Body of pancreas (tissue), 4 donors: Measurements from ENCODE around the gene DEF6. TPM values are rescaled to one million over a fixed set of nuclear protein-coding genes. Genes with fewer than 3 reads are reported as not detected.

Experiments used
- ATAC-seq: fragments of 150-250 bp; one replicate; pipeline ENCODE4 v1.9.1; 2016
- DNase-seq, 4 donors: peaks; one replicate each; pipeline ENCODE4 v3.0.0-alpha.2; 2019
- H3K27ac ChIP-seq, 4 donors: fragments of 200-600 bp; sonication (generic); 1 replicate in 3 of 4; 2 replicates in 1 of 4; pipeline versions ENCODE4 v1.5.1 to v1.6.1; 2016 to 2019; ENCODE audit warnings: mild to moderate bottlenecking in 1 of 4, mixed read lengths in 1 of 4, moderate library complexity in 1 of 4
- H3K27me3 ChIP-seq, 2 donors: fragments of 200-600 bp; sonication (generic); one replicate each; pipeline ENCODE4 v1.6.0; 2016; ENCODE audit warnings: mild to moderate bottlenecking in 1 of 2
- H3K36me3 ChIP-seq, 2 donors: fragments of 200-600 bp; sonication (generic); replicated peaks in 1 of 2; 2 replicates each; pipeline ENCODE4 v1.5.1; 2016; ENCODE audit warnings: low read depth in 2 of 2; ENCODE audit not compliant: insufficient read depth in 1 of 2
- H3K4me1 ChIP-seq: fragments of 200-600 bp; sonication (generic); one replicate; pipeline ENCODE4 v1.6.0; 2016
- H3K4me3 ChIP-seq, 2 donors: fragments of 200-600 bp; sonication (generic); 1 replicate in 1 of 2; 2 replicates in 1 of 2; pipeline ENCODE4 v1.5.1; 2016 to 2019
- H3K9me3 ChIP-seq, 3 donors: fragments of 200-600 bp; sonication (generic); 1 replicate in 2 of 3; 2 replicates in 1 of 3; pipeline ENCODE4 v1.5.1; 2016
- CTCF ChIP-seq, 7 experiments: fragments of 450-650 bp in 4 of 7; fragments of 200-600 bp in 3 of 7; sonication (generic) in 3 of 7; IDR thresholded peaks; one replicate each; pipeline ENCODE4 v1.5.1; 2016 to 2019; ENCODE audit warnings: antibody characterized with exemption in 7 of 7
- POLR2A ChIP-seq, 3 donors: fragments of 450-650 bp; IDR thresholded peaks; one replicate each; pipeline ENCODE4 v1.6.1; 2016; ENCODE audit warnings: antibody characterized with exemption in 3 of 3, mild to moderate bottlenecking in 2 of 3
- WGBS, 2 donors: methylation state at CpG; one replicate each; pipeline ENCODE4 v1.1.5; 2017; 5-methylcytosine and 5-hydroxymethylcytosine counted together
- intact Hi-C: fragments of 100-400 bp; cut with DNase I; formaldehyde crosslinking; loops from one replicate; pipeline ENCODE4 v1.15.1; 2023
- total RNA-seq, 2 donors: library from RNA; depleted of rRNA; stranded (reverse); fragments of >200 nt; gene quantifications; one replicate each; pipeline ENCODE4 v1.1.0, GENCODE V29; 2016

The DEF6 gene
- total RNA-seq, 2 donors from 2014 or later = 10.2 to 23.3 TPM

- DNase-seq = no peak
- H3K4me3 ChIP-seq = peak overlapping the region in 1 of 2 donors; percentile 71
- no peaks in the 10 kb centered on the region for H3K9me3 ChIP-seq
- H3K27ac ChIP-seq = peak overlapping the region in 1 of 4 donors; percentile 76
- TF ChIP-seq CTCF (IDR thresholded peaks at IDR 0.05) = no peak
- TF ChIP-seq POLR2A (IDR thresholded peaks at IDR 0.05) = no peak
- no peaks in the 10 kb centered on the region for H3K27me3 ChIP-seq
- intact Hi-C loops = loop anchor here (5.0 kb wide), 1 partner anchor 154 kb away; the partner anchor contains the start of gene FANCE
- H3K4me1 ChIP-seq = peaks cover 35% of the 10 kb centered on the region
- WGBS, 2 donors = 70 to 71% methylated on average over 5 to 6 of the region's 6 CpGs
- ATAC-seq = no peak
- H3K36me3 ChIP-seq = peaks cover 0 to 3% of the 10 kb centered on the region in 2 donors
These were observed 1.1 kb downstream of the DEF6 start for GRCh38 chr6:35298625-35299140.

- peak overlapping the region in 1 of 4 donors; percentile 43 for H3K27ac ChIP-seq
- intact Hi-C loops = loop anchor here (5.0 kb wide), 1 partner anchor 153 kb away; the partner anchor contains the start of gene FANCE
- TF ChIP-seq CTCF (IDR thresholded peaks at IDR 0.05) = no peak
- no peak for TF ChIP-seq POLR2A (IDR thresholded peaks at IDR 0.05)
- peak in 2 of 4 donors; percentile 25 to 66 for DNase-seq
- H3K27me3 ChIP-seq = no peaks in the 10 kb centered on the region
- peaks cover 0 to 3% of the 10 kb centered on the region in 2 donors for H3K36me3 ChIP-seq
- WGBS, 2 donors = 68 to 73% methylated on average over 4 of the region's 4 CpGs
- no peak overlapping the region for H3K4me3 ChIP-seq
- no peak for ATAC-seq
- H3K9me3 ChIP-seq = no peaks in the 10 kb centered on the region
- H3K4me1 ChIP-seq = peaks cover 35% of the 10 kb centered on the region
These were observed 2.1 kb downstream of the DEF6 start for GRCh38 chr6:35299674-35300073.

GRCh38 chr6:35300848-35301247 is 3.2 kb downstream of the DEF6 start:
- Histone ChIP-seq H3K27ac (peak overlapping the region in 1 of 4 donors; percentile 43), H3K4me3 (no peak overlapping the region), H3K9me3 (no peaks in the 10 kb centered on the region), H3K4me1 (peaks cover 35% of the 10 kb centered on the region), H3K27me3 (no peaks in the 10 kb centered on the region), H3K36me3 (no peaks in the 10 kb centered on the region)
- DNase-seq (peak in 1 of 4 donors; percentile 27), ATAC-seq (no peak)
- intact Hi-C loops = no loop called here
- TF ChIP-seq CTCF (IDR thresholded peaks at IDR 0.05) (no peak), POLR2A (IDR thresholded peaks at IDR 0.05) (no peak)

- DNase-seq = peak in 1 of 4 donors; percentile 53
- H3K36me3 ChIP-seq = no peaks in the 10 kb centered on the region
- H3K4me3 ChIP-seq = no peak overlapping the region
- H3K27ac ChIP-seq = peak overlapping the region in 1 of 4 donors; percentile 33
- ATAC-seq = no peak
- H3K27me3 ChIP-seq = no peaks in the 10 kb centered on the region
- H3K9me3 ChIP-seq = no peaks in the 10 kb centered on the region
- WGBS, 2 donors = 57 to 77% methylated on average over 4 to 6 of the region's 6 CpGs
- TF ChIP-seq POLR2A (IDR thresholded peaks at IDR 0.05) = peak in 1 of 3 donors; percentile 24
- TF ChIP-seq CTCF (IDR thresholded peaks at IDR 0.05) = no peak
- peaks cover 26% of the 10 kb centered on the region for H3K4me1 ChIP-seq
- intact Hi-C loops = no loop called here
These were observed 5.1 kb downstream of the DEF6 start for GRCh38 chr6:35302604-35303241.
